ENCODE results near the gene TSPAN9.

Gene TSPAN9

GRCh38 chr12:3081091-3081490, 3.9 kb downstream of the TSPAN9 start:
- DNase-seq = no peak

GRCh38 chr12:3081886-3082285, 4.7 kb downstream of the TSPAN9 start:
- no peak for DNase-seq

GRCh38 chr12:3083241-3083920, 6.2 kb downstream of the TSPAN9 start:
- no peak for DNase-seq

- DNase-seq = no peak
These were observed 6.8 kb downstream of the TSPAN9 start for GRCh38 chr12:3083921-3084347.

GRCh38 chr12:3084742-3085141, 7.6 kb downstream of the TSPAN9 start:
- no peak for DNase-seq

- DNase-seq = no peak
These were observed 8.4 kb downstream of the TSPAN9 start for GRCh38 chr12:3085341-3086139.

- DNase-seq = no peak
These were observed 9.0 kb downstream of the TSPAN9 start for GRCh38 chr12:3086211-3086610.

- no peak for DNase-seq
These were observed 9.6 kb downstream of the TSPAN9 start for GRCh38 chr12:3086729-3087323.

GRCh38 chr12:3087758-3088650, 10.8 kb downstream of the TSPAN9 start:
- peak in 2 of 3 experiments; percentile 18 to 56 for DNase-seq

GRCh38 chr12:3089588-3089987, 12.4 kb downstream of the TSPAN9 start:
- DNase-seq = no peak

GRCh38 chr12:3090240-3091037, 13.3 kb downstream of the TSPAN9 start:
- DNase-seq = no peak

GRCh38 chr12:3091038-3091319, 13.8 kb downstream of the TSPAN9 start:
- no peak for DNase-seq

- no peak for DNase-seq
These were observed 14.4 kb downstream of the TSPAN9 start for GRCh38 chr12:3091382-3092241.

GRCh38 chr12:3092764-3093163, 15.6 kb downstream of the TSPAN9 start:
- DNase-seq = no peak

GRCh38 chr12:3097186-3097804, 20.1 kb downstream of the TSPAN9 start:
- DNase-seq = no peak

- DNase-seq = no peak
These were observed 20.7 kb downstream of the TSPAN9 start for GRCh38 chr12:3097836-3098235.

GRCh38 chr12:3098436-3098835, 21.3 kb downstream of the TSPAN9 start:
- DNase-seq = no peak

GRCh38 chr12:3099146-3099545, 22.0 kb downstream of the TSPAN9 start:
- DNase-seq = no peak

GRCh38 chr12:3101309-3102024, 24.3 kb downstream of the TSPAN9 start:
- no peak for DNase-seq

- no peak for DNase-seq
These were observed 25.7 kb downstream of the TSPAN9 start for GRCh38 chr12:3102771-3103410.
